Fibroblast of villous mesenchyme (primary cell): ENCODE data around the gene THBD. TPM values are rescaled to one million over a fixed set of nuclear protein-coding genes. Genes with fewer than 3 reads are reported as not detected.

ENCODE experiments used
- DNase-seq: peaks from one replicate; pipeline ENCODE4 v3.0.0-alpha.2; 2010; ENCODE audit warnings: low read depth
- H3K4me3 ChIP-seq: 2 replicates; pipeline ENCODE4 v1.5.1; 2011; ENCODE audit warnings: low read depth, mild to moderate bottlenecking, low read length
- total RNA-seq: library from RNA; depleted of rRNA; stranded (reverse); fragments of >200 nt; gene quantifications from 2 replicates; pipeline ENCODE4 v1.2.3, GENCODE V29; 2012
- TF ChIP-seq, protein P1 (sequence below): IDR thresholded peaks from 2 replicates; pipeline ENCODE4 v1.5.1; 2012; ENCODE audit warnings: low read depth, mild to moderate bottlenecking, low read length; ENCODE audit not compliant: insufficient read depth

Gene THBD
- total RNA-seq, 1 donor, result under 0.01 TPM

- no peak overlapping the region for H3K4me3 ChIP-seq
- TF ChIP-seq, protein P1, sequence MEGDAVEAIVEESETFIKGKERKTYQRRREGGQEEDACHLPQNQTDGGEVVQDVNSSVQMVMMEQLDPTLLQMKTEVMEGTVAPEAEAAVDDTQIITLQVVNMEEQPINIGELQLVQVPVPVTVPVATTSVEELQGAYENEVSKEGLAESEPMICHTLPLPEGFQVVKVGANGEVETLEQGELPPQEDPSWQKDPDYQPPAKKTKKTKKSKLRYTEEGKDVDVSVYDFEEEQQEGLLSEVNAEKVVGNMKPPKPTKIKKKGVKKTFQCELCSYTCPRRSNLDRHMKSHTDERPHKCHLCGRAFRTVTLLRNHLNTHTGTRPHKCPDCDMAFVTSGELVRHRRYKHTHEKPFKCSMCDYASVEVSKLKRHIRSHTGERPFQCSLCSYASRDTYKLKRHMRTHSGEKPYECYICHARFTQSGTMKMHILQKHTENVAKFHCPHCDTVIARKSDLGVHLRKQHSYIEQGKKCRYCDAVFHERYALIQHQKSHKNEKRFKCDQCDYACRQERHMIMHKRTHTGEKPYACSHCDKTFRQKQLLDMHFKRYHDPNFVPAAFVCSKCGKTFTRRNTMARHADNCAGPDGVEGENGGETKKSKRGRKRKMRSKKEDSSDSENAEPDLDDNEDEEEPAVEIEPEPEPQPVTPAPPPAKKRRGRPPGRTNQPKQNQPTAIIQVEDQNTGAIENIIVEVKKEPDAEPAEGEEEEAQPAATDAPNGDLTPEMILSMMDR, result no peak
- DNase-seq, result no peak
Observed at GRCh38 chr20:23071996-23072395, 22.5 kb upstream of the THBD start.

GRCh38 chr20:23071398-23071797 is 21.9 kb upstream of the THBD start:
- no peak overlapping the region for H3K4me3 ChIP-seq
- TF ChIP-seq, protein P1, result no peak
- DNase-seq, result no peak

DNA sequence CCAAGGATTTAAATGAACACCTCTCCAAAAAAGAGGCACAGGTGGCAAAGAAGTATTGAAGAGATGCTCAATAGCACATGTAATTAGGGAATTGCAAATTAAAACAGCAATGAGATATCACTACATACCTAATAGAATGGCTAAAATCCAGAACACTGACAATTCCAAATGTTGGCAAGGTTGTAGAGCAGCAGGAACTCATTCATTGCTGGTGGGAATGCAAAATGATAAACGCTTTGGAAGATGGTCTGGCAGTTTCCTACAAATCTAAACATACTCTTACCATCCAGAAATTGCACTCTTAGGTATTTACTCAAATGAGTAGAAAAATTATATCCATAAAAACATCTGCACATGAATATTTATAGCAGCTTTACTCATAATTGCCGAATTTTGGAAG is 19.6 kb upstream of the THBD start:
- TF ChIP-seq, protein P1, result no peak
- H3K4me3 ChIP-seq, result no peak overlapping the region
- no peak for DNase-seq

- no peak overlapping the region for H3K4me3 ChIP-seq
Observed at GRCh38 chr20:23068283-23068682, 18.8 kb upstream of the THBD start.

GRCh38 chr20:23066772-23067171 is 17.3 kb upstream of the THBD start:
- TF ChIP-seq, protein P1, result no peak
- no peak for DNase-seq
- no peak overlapping the region for H3K4me3 ChIP-seq

More at GRCh38 chr20:23068283-23068682, 18.8 kb upstream of the THBD start:
- DNase-seq, result no peak
- TF ChIP-seq, protein P1, result no peak

DNA sequence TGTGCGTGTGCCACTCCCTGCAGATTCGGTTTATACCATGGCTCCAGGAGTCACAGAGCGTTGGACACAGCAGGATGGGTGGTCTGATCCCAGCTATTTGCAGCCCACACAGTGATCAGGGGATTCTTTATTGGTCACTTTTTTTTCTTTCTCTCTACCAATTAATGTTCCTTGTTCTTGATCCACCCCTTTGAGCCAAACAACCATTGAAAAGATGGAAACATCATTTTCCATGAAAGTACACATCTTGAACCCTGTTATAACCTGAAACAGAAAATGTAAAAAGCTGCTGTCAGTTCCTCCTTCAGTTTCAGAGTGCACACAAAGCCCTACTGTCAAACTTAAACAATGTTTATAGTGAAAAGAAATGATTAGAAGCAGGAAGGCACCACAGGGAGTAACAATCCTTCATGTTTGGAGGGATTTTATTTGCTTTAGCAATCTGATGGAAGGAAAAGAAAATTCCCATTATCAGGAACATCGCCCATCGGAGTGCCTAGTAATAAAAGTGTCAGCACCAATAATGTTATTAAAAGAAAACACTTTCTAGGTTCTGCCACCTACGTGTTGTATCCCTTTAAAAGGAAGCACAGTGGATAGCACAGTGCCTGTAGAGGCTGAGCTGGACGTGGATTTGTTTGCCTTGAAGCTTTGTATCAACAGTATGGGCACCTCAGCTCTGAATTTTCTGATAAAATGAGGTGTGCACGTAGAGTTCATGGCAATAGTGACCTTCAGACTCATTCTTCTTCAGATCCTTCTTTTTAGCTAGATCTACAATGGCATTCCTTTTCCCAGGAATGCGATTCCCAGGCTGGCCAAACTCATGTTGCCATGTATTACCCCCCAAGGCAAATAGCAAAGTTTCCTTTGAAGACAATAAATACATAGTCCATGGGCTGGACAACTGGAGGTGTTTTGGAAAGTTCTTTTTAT is 16.1 kb upstream of the THBD start:
- H3K4me3 ChIP-seq, result no peak overlapping the region
- TF ChIP-seq, protein P1, result no peak
- DNase-seq, result no peak

DNA sequence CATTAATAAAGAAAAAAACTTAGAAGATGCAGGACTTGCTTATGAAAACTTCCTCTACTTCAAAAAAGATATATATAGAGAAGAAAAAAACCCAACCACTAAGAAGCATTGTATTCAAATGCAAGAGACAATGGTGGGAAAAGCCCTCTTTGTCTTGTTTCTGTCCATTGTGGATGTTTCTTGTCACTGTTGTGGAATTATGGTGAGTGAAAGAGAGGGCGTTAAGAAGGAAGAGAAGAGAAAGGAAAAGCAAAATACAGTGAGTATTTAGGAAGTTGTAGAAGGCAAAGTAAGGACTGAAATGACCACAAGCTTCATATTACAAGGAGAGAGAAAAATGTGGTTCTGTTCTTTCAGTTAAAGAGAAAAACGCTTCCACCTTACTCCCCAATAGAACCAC is 14.1 kb upstream of the THBD start:
- TF ChIP-seq, protein P1, result no peak
- no peak overlapping the region for H3K4me3 ChIP-seq
- no peak for DNase-seq
